ENCODE data around the gene CD160.

The CD160 gene

DNA sequence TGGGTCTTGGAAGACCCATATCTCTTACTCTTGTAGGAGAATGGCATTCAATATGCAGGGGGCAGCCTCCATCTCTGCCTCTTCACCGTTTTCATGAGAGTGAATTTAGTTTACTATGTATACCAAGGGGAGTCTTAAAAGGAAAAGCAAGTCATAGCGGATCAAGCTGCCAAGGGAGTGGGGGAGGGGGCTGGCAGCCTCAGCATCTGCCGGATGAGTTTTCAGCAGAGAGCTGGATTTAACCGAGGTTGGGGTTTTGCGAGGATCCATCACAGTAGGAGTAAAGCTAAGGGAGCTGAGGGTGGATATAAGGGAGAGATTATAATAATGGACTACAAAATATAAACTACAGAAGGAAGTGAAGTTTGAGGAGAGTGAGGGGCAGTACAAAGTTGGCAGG lies 9.9 kb downstream of the CD160 start:
- Histone ChIP-seq H3K79me2 (ENCODE audit: low read length) (no peaks in the 10 kb centered on the region), H3K27ac (ENCODE audit: low read length) (no peak overlapping the region), H2AFZ (ENCODE audit: low read length) (no peak overlapping the region), H3K9me2 (replicated peaks; ENCODE audit: insufficient read depth, low read length) (no peaks in the 10 kb centered on the region), H3K27me3 (replicated peaks; ENCODE audit: insufficient read depth, low read length) (no peaks in the 10 kb centered on the region), H3K36me3 (replicated peaks; ENCODE audit: insufficient read depth, low read length) (no peaks in the 10 kb centered on the region), H3K9me3 (replicated peaks; ENCODE audit: insufficient read depth, low read length) (no peaks in the 10 kb centered on the region), H3K4me2 (ENCODE audit: low read depth, low read length) (no peak overlapping the region), H3K4me3 (ENCODE audit: low read length) (no peak overlapping the region), H4K20me1 (ENCODE audit: insufficient read depth, low read length) (no peaks in the 10 kb centered on the region), H3K9ac (ENCODE audit: low read length) (no peak overlapping the region), H3K4me1 (ENCODE audit: low read length) (no peaks in the 10 kb centered on the region), H3F3A (ENCODE audit: insufficient read depth, low read length) (no peaks in the 10 kb centered on the region)
- no peak for TF ChIP-seq EZH2 (optimal IDR thresholded peaks at IDR 0.05; ENCODE audit: low read depth, low read length)
- TF ChIP-seq, protein P1, sequence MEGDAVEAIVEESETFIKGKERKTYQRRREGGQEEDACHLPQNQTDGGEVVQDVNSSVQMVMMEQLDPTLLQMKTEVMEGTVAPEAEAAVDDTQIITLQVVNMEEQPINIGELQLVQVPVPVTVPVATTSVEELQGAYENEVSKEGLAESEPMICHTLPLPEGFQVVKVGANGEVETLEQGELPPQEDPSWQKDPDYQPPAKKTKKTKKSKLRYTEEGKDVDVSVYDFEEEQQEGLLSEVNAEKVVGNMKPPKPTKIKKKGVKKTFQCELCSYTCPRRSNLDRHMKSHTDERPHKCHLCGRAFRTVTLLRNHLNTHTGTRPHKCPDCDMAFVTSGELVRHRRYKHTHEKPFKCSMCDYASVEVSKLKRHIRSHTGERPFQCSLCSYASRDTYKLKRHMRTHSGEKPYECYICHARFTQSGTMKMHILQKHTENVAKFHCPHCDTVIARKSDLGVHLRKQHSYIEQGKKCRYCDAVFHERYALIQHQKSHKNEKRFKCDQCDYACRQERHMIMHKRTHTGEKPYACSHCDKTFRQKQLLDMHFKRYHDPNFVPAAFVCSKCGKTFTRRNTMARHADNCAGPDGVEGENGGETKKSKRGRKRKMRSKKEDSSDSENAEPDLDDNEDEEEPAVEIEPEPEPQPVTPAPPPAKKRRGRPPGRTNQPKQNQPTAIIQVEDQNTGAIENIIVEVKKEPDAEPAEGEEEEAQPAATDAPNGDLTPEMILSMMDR (IDR thresholded peaks at IDR 0.05; ENCODE audit: low read length), result no peak
- no peak for TF ChIP-seq EZH2phosphoT487 (IDR thresholded peaks at IDR 0.05; ENCODE audit: low read length)
- no peak for DNase-seq

DNA sequence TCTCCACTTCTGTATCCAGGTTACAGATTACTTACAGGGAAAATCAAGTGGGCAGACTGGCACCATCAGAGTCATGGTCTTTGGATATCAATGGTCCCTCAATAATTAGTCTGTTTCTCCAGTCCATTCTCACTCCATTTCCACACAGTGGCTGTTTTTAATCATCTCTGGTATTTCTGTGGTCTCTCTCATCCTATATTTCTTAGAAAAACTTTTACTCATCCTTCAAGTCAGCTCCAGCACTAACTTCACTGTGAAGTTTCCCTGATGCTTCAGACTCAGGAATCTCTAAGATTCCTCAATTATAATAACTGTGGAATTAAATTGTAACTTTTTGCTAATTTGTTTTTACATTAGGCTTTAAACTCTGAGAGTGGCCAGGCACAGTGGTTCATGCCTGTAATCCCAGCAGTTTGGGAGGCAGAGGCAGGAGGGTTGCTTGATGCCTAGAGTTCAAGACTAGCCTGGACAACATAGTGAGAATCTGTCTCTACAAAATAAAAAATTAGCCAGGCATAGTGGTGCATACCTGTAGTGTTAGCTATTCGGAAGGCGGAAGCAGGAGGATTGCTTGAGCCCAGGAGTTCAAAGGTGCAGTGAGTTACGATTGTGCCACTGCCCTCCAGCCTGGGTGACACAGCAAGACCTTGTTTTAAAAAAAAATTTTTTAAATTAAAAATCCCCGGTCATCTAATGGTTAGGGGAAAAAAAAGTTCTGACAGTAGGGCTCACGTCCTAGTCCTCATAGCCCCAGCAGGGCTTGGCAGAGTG lies 10.6 kb downstream of the CD160 start:
- Histone ChIP-seq H3K4me3 (ENCODE audit: low read length) (no peak overlapping the region), H4K20me1 (ENCODE audit: insufficient read depth, low read length) (no peaks in the 10 kb centered on the region), H3K27me3 (replicated peaks; ENCODE audit: insufficient read depth, low read length) (no peaks in the 10 kb centered on the region), H3K27ac (ENCODE audit: low read length) (no peak overlapping the region), H3K79me2 (ENCODE audit: low read length) (no peaks in the 10 kb centered on the region), H2AFZ (ENCODE audit: low read length) (no peak overlapping the region), H3K9ac (ENCODE audit: low read length) (no peak overlapping the region), H3K9me2 (replicated peaks; ENCODE audit: insufficient read depth, low read length) (no peaks in the 10 kb centered on the region), H3K4me2 (ENCODE audit: low read depth, low read length) (no peak overlapping the region), H3K9me3 (replicated peaks; ENCODE audit: insufficient read depth, low read length) (no peaks in the 10 kb centered on the region), H3F3A (ENCODE audit: insufficient read depth, low read length) (no peaks in the 10 kb centered on the region), H3K36me3 (replicated peaks; ENCODE audit: insufficient read depth, low read length) (no peaks in the 10 kb centered on the region), H3K4me1 (ENCODE audit: low read length) (no peaks in the 10 kb centered on the region)
- no peak for DNase-seq
- TF ChIP-seq, protein P1 (IDR thresholded peaks at IDR 0.05; ENCODE audit: low read length), result no peak
- no peak for TF ChIP-seq EZH2 (optimal IDR thresholded peaks at IDR 0.05; ENCODE audit: low read depth, low read length)
- no peak for TF ChIP-seq EZH2phosphoT487 (IDR thresholded peaks at IDR 0.05; ENCODE audit: low read length)

DNA sequence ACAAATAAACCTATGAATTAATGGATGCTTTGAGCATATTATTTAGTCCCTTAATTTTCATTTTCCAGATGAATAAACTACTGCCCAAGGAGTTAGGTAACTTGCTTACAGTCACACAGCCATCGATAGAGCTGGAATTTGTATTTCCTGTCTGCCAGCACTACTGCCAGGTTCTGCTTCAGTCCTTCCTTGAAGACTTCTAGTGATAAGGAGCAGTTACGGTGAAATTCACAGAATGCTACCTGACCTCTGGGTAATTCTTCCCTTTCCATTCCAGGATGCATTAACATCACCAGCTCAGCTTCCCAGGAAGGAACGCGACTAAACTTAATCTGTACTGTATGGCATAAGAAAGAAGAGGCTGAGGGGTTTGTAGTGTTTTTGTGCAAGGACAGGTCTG lies 11.2 kb downstream of the CD160 start:
- no peaks in the 10 kb centered on the region for H3K79me2 ChIP-seq (ENCODE audit: low read length)
- TF ChIP-seq, protein P1 (IDR thresholded peaks at IDR 0.05; ENCODE audit: low read length), result no peak
- no peak for TF ChIP-seq EZH2 (optimal IDR thresholded peaks at IDR 0.05; ENCODE audit: low read depth, low read length)
- no peak for TF ChIP-seq EZH2phosphoT487 (IDR thresholded peaks at IDR 0.05; ENCODE audit: low read length)
- no peak for DNase-seq
- H3K4me1 ChIP-seq (ENCODE audit: low read length), result no peaks in the 10 kb centered on the region
- H3K36me3 ChIP-seq (replicated peaks; ENCODE audit: insufficient read depth, low read length), result no peaks in the 10 kb centered on the region
- no peaks in the 10 kb centered on the region for H3K9me3 ChIP-seq (replicated peaks; ENCODE audit: insufficient read depth, low read length)
- no peaks in the 10 kb centered on the region for H3K27me3 ChIP-seq (replicated peaks; ENCODE audit: insufficient read depth, low read length)
- H3K4me2 ChIP-seq (ENCODE audit: low read depth, low read length), result no peak overlapping the region
- no peak overlapping the region for H3K4me3 ChIP-seq (ENCODE audit: low read length)
- no peaks in the 10 kb centered on the region for H3K9me2 ChIP-seq (replicated peaks; ENCODE audit: insufficient read depth, low read length)
- no peak overlapping the region for H2AFZ ChIP-seq (ENCODE audit: low read length)
- no peaks in the 10 kb centered on the region for H4K20me1 ChIP-seq (ENCODE audit: insufficient read depth, low read length)
- H3K9ac ChIP-seq (ENCODE audit: low read length), result no peak overlapping the region
- H3K27ac ChIP-seq (ENCODE audit: low read length), result no peak overlapping the region
- no peaks in the 10 kb centered on the region for H3F3A ChIP-seq (ENCODE audit: insufficient read depth, low read length)

All from MM.1S (cell line).